ENCODE data around the gene SMARCC2. TPM values are rescaled to one million over a fixed set of nuclear protein-coding genes. Genes with fewer than 3 reads are reported as not detected.

The SMARCC2 gene
- total RNA-seq, 1 experiment from 2014 or later: 38.4 TPM

DNA sequence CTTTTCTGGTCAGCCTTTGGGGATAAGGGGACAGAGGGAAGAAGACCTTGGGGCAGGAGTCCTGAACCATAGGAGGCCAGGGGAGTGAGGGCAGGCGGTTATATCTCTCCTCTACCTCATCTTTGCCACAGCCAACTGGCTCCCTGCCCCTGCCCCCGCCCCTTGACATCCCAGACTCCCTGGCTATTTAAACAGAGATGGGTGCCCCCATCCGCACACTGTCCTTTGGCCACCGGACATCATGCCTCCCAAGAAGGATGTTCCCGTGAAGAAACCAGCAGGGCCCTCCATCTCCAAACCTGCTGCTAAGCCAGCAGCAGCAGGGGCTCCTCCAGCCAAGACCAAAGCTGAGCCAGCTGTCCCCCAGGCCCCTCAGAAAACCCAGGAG is 35.6 kb downstream of the SMARCC2 start:
- Histone ChIP-seq H2AFZ (ENCODE audit: low read length) (no peak overlapping the region), H3K4me2 (ENCODE audit: low read length) (peak overlapping the region; percentile 99), H3K9ac (ENCODE audit: low read length) (no peak overlapping the region), H3K79me2 (ENCODE audit: low read length) (peaks cover 17% of the 10 kb centered on the region), H3K9me2 (replicated peaks; ENCODE audit: low read length) (no peaks in the 10 kb centered on the region), H3K27ac (ENCODE audit: low read length) (no peak overlapping the region), H3K9me3 (ENCODE audit: low read length) (no peaks in the 10 kb centered on the region), H3K27me3 (ENCODE audit: low read length) (no peaks in the 10 kb centered on the region), H3K4me1 (ENCODE audit: insufficient read depth, low read length) (peaks cover 24% of the 10 kb centered on the region), H3F3A (ENCODE audit: low read length, unreplicated experiment) (peaks cover 3% of the 10 kb centered on the region), H4K20me1 (ENCODE audit: low read length) (peaks cover under 1% of the 10 kb centered on the region), H3K4me3 (ENCODE audit: low read length) (peak overlapping the region; percentile 84; the same call in 1 of the 2 replicates), H3K36me3 (ENCODE audit: low read depth, low read length) (no peaks in the 10 kb centered on the region; the same call in 1 of the 2 replicates)
- intact Hi-C loops (cut with micrococcal nuclease): no loop called here
- DNase-seq: no peak
- ATAC-seq: no peak
- TF ChIP-seq EZH2 (IDR thresholded peaks at IDR 0.05; ENCODE audit: low read length, unreplicated experiment) (no peak), EZH2phosphoT487 (IDR thresholded peaks at IDR 0.05; ENCODE audit: borderline replicate concordance, low read length) (no peak)
- TF ChIP-seq, protein P1, sequence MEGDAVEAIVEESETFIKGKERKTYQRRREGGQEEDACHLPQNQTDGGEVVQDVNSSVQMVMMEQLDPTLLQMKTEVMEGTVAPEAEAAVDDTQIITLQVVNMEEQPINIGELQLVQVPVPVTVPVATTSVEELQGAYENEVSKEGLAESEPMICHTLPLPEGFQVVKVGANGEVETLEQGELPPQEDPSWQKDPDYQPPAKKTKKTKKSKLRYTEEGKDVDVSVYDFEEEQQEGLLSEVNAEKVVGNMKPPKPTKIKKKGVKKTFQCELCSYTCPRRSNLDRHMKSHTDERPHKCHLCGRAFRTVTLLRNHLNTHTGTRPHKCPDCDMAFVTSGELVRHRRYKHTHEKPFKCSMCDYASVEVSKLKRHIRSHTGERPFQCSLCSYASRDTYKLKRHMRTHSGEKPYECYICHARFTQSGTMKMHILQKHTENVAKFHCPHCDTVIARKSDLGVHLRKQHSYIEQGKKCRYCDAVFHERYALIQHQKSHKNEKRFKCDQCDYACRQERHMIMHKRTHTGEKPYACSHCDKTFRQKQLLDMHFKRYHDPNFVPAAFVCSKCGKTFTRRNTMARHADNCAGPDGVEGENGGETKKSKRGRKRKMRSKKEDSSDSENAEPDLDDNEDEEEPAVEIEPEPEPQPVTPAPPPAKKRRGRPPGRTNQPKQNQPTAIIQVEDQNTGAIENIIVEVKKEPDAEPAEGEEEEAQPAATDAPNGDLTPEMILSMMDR (conservative IDR thresholded peaks at IDR 0.05; ENCODE audit: low read depth, low read length): no peak
- no TSS peak for BruUV-seq (replicated peaks)
- ChIA-PET POLR2A (ENCODE audit: unreplicated experiment) (no interaction called here), CTCF (no interaction called here)

DNA sequence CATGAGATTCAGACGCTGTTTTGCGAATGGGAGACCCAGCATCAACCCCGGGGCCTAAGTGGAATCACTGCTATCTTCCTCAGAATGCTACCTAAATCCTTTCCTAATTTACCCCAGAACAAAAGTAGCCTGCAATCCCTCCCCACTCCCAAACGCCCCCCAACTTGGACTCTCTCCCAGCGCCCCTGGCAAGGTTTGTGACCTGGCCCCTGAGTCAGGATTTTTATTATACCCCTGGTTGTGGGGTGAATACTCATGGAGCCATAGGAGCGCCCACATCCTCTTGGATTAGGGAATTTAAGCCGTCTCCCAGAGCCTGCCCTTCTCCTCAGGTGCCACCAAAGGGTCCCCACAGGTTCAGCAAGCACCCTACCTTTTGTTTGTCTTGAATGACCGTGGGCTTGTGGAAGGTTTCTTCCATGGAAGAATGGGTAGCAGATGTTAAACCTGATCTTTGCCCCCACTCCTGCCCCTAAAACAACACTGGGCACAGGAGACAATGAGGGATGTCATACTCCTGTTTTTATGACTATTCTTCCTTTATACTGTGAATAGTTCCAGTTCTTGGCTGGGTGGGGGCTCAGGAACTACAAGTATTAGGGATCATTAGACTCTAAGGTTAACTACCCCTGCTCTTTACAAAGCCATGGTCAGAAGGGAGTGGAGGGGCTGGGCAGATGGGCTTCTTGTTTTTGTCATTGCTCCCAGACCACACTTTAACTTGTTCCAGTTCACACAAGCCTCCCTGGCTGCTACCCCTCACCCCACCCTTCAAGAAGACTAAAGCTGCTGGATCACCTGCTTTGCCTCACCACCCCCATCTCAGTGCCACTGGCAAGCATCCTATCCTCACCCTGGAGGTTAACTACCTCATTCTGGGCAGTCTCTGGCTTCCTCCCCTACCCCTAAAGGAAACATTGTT is 36.3 kb downstream of the SMARCC2 start:
- peak overlapping the region; percentile 80 for H2AFZ ChIP-seq (ENCODE audit: low read length)
- ChIA-PET CTCF (no interaction called here), POLR2A (ENCODE audit: unreplicated experiment) (no interaction called here)
- peak overlapping the region; percentile 79 for H3K9ac ChIP-seq (ENCODE audit: low read length)
- intact Hi-C loops (cut with micrococcal nuclease): loop anchor here (1.0 kb wide), 1 partner anchor 27 kb away; no protein-coding TSS in a partner anchor
- TSS peak; percentile 70 for BruUV-seq (replicated peaks)
- peaks cover 3% of the 10 kb centered on the region for H3F3A ChIP-seq (ENCODE audit: low read length, unreplicated experiment)
- DNase-seq: no peak
- peak overlapping the region; percentile 99 for H3K4me2 ChIP-seq (ENCODE audit: low read length)
- no peaks in the 10 kb centered on the region; the same call in 1 of the 2 replicates for H3K36me3 ChIP-seq (ENCODE audit: low read depth, low read length)
- H3K4me3 ChIP-seq (ENCODE audit: low read length): peak overlapping the region; percentile 84
- no peaks in the 10 kb centered on the region for H4K20me1 ChIP-seq (ENCODE audit: low read length)
- no peak for ATAC-seq
- no peaks in the 10 kb centered on the region for H3K9me2 ChIP-seq (replicated peaks; ENCODE audit: low read length)
- H3K27me3 ChIP-seq (ENCODE audit: low read length): no peaks in the 10 kb centered on the region
- H3K27ac ChIP-seq (ENCODE audit: low read length): no peak overlapping the region
- H3K4me1 ChIP-seq (ENCODE audit: insufficient read depth, low read length): peaks cover 24% of the 10 kb centered on the region
- H3K79me2 ChIP-seq (ENCODE audit: low read length): peaks cover 12% of the 10 kb centered on the region
- TF ChIP-seq EZH2 (IDR thresholded peaks at IDR 0.05; ENCODE audit: low read length, unreplicated experiment) (no peak), EZH2phosphoT487 (IDR thresholded peaks at IDR 0.05; ENCODE audit: borderline replicate concordance, low read length) (no peak)
- TF ChIP-seq, protein P1 (conservative IDR thresholded peaks at IDR 0.05; ENCODE audit: low read depth, low read length): no peak
- no peaks in the 10 kb centered on the region for H3K9me3 ChIP-seq (ENCODE audit: low read length)
